RPMI7951 (cell line): ENCODE data around the gene MTHFD1L. TPM values are rescaled to one million over a fixed set of nuclear protein-coding genes. Genes with fewer than 3 reads are reported as not detected.

ENCODE experiments used
- DNase-seq: peaks from one replicate; pipeline ENCODE4 v3.0.0-alpha.2; 2012; ENCODE audit warnings: low read depth
- total RNA-seq: library from RNA; depleted of rRNA; stranded (reverse); fragments of >200 nt; shearing (Covaris generic); gene quantifications from 2 replicates; pipeline ENCODE4 v1.2.3, GENCODE V29; 2014

MTHFD1L gene
- total RNA-seq, 1 experiment from 2014 or later: 21.5 TPM

DNA sequence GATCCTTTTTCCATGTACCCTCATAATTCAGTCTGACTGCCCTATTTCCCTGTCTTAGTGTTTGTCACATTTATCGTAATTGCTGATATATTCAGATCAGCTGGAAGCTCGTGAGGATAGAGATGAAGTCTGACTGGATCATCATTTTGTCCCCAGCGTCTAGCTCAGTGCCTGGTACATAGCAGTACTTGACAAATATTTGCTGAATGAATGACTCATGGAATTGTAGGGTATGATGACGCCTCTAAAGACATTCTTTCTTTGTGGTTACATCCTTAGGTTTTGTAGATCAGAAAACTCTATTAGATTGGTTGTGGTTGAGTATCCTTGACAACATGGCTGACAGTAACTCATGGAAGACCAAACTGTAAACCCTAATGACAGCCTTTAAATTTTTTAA is 68.9 kb downstream of the MTHFD1L start:
- DNase-seq: peak; percentile 73

DNA sequence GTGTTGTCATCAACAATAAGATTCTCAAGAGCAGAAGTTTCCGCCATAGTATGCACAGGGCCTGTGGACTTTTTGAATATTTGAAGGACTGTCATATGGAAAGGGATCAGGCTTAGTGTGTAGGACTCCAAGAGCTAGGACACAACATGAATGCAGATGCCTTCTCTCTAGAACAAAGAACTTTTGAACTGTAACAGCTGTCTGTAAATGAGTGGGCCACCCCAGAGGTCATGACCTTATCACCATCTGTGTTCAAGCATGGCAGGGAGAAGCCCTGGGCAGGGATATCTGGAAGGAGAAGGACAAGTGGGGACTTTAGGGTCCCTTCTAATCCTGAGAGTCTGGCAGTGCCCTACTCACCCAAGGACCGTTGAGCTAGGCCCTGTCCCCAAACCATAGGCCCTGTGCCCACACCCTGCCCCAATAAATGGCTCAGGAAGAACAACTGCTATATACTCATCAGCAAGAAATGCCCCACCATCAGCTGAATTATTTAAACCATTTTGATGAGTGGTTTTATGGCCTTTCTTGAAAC is 70.6 kb downstream of the MTHFD1L start:
- no peak for DNase-seq

DNA sequence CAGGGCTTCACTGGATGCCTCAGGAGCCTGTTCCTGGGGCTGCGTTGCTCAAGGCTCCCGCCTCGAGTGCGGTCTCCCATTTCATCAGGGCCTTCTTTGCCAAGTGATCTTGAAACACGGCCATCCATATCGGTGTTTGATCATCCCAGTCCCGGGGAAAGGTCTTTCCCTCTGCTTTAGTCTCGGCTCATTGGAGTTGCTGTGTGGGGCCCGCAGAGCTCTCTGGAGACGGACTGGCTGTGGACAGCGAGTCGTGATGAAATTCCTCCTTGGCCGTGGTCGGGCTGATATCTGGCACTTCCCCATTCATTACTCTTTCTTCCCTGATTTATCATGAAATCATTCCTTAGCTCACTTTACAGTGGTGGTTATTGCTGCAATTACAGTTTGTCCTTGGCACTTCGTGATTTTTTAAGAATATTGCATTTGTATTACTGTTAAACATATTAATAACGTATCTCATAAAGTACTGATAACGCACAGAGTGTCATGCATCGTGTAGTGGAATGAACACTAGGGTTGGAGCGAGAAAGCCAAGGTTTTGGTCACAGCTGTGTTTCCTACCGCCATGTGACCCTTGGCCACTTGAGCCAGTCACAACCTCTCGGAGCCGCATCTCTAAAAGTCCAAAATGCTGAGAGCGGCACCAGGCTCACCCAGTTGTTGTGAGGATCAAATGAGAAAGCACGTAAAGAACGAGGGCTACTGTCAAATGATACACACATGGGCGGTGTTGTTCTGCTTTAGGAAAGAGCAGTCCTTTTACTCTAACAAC is 71.8 kb downstream of the MTHFD1L start:
- DNase-seq: no peak

- DNase-seq: no peak
Measured at GRCh38 chr6:150939399-150939798, 73.9 kb downstream of the MTHFD1L start.

- peak; percentile 58 for DNase-seq
Measured at GRCh38 chr6:150940941-150941340, 75.4 kb downstream of the MTHFD1L start.

DNA sequence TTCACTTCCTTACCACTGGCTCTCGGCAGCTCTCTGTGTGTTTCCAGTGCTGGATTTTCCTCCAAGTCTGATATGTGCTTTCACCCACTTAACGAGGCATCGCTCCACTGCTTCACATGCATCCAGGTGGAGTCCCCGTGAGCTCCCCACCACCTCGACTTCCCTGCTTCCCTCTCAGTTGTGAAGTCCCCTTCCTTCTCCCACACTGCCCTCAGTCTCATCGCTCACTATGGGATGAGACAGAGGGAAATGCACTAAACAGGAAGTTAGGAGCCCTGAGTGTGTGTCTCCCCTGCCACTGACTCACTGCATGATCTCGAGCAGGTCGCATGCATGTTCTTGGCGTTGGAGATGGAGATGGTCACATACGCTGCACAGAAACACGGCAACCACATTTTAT is 84.0 kb downstream of the MTHFD1L start:
- no peak for DNase-seq

GRCh38 chr6:150953851-150954250 is 88.3 kb downstream of the MTHFD1L start:
- DNase-seq: no peak

- no peak for DNase-seq
Measured at GRCh38 chr6:150959166-150959565, 93.7 kb downstream of the MTHFD1L start.

- DNase-seq: no peak
Measured at GRCh38 chr6:150962436-150962835, 96.9 kb downstream of the MTHFD1L start.

- DNase-seq: no peak
Measured at GRCh38 chr6:150964765-150965164, 99.3 kb downstream of the MTHFD1L start.

- no peak for DNase-seq
Measured at GRCh38 chr6:150966786-150967185, 101.3 kb downstream of the MTHFD1L start.

- DNase-seq: no peak
Measured at GRCh38 chr6:150967381-150967780, 101.9 kb downstream of the MTHFD1L start.

GRCh38 chr6:150967910-150968309 is 102.4 kb downstream of the MTHFD1L start:
- no peak for DNase-seq

DNA sequence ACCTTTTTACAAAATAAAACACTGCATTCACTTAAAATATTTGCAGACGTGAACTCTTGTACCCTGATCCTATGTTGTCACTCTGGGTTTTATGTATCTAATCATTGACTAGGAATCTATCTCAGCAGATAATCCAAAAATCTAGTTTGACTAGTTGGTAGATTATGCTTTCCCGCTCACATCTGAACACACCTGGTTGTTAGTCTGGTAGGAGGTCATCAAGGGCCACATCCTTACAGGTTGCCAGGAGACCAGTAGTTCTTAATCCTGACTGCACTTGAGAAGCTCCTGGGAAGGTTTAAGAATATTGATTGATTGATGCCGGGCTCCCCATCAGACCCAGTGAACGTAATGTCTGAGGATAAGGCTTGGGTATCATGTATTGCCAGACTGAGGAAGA is 104.4 kb downstream of the MTHFD1L start:
- DNase-seq: no peak

- DNase-seq: no peak
Measured at GRCh38 chr6:150971219-150971618, 105.7 kb downstream of the MTHFD1L start.

DNA sequence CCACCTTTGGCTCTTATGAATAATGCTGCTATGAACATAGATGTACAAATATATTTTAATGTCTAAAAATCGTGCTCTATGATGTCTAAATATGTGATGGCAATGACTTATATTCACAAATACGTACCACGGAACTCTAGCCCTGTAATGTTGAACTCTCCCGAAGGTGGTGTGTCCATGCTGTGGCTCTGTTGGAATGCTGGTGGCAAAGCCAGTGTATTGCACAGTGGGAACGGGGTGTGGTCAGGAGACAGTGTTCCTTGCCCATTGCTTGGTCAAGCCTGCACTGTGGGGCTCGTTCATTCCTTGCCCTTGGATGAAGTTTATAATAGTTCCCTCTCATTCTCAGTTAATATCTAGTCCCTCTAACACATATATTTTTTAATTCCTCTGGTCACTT is 109.6 kb downstream of the MTHFD1L start:
- no peak for DNase-seq

- DNase-seq: no peak
Measured at GRCh38 chr6:150977281-150977680, 111.8 kb downstream of the MTHFD1L start.

- no peak for DNase-seq
Measured at GRCh38 chr6:150978624-150979023, 113.1 kb downstream of the MTHFD1L start.

- no peak for DNase-seq
Measured at GRCh38 chr6:150979826-150980350, 114.4 kb downstream of the MTHFD1L start.

DNA sequence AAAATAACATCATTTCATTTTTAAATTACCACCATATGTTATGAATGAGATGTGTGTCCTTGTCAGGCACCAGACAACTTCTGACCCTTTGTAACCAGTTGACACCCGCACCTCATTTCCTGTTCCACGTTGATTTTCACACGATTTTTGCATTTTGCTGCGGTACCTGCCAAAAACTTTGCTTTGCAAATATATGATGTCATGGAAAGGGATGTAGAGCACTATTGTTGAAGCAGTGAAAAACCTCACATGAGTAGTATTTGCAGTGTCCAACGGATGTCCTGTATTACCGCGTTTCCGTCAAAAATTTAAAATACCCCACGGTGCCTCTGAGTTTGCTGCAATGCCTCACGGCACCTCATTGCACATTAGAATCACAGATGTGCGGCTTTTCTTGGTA is 115.6 kb downstream of the MTHFD1L start:
- no peak for DNase-seq

- no peak for DNase-seq
Measured at GRCh38 chr6:150981669-150982068, 116.2 kb downstream of the MTHFD1L start.

DNA sequence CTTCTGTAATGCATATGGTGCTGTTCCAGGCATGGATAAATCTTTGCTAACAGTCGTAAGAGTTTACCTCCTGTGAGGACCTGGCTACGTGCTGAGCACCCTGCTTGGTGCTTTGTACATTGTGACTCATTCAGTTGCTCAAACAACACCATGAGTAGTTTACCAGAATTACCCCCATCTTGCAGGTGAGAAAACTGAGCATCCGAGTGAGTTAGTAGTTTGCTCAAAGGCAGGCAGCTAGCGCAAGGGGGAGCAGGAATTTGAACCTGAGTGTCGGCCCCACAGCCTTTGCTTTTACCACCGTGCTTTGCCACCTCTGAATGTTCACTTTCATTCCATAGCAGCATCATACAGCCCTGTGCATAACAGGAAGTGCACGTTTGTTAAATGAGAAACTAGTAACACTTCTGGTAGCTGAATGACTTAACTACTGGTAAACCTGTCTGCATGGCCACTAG is 121.9 kb downstream of the MTHFD1L start:
- no peak for DNase-seq

- DNase-seq: no peak
Measured at GRCh38 chr6:150987855-150988464, 122.5 kb downstream of the MTHFD1L start.
